Epithelial cell of prostate (primary cell): ENCODE measurements around the gene PRDM8.

Source experiments
- DNase-seq: peaks from one replicate; pipeline ENCODE4 v3.0.0-alpha.2; 2011; ENCODE audit warnings: low read depth, low spot score
- H3K27ac ChIP-seq: fragments of 450-650 bp; 2 replicates; pipeline ENCODE4 v1.5.1; 2017; ENCODE audit warnings: mild to moderate bottlenecking

The PRDM8 gene

GRCh38 chr4:80182237-80182866, 15.0 kb upstream of the PRDM8 start:
- no peak for DNase-seq
- H3K27ac ChIP-seq, result peak overlapping the region; percentile 64

GRCh38 chr4:80183250-80184052, 13.9 kb upstream of the PRDM8 start:
- peak overlapping the region; percentile 64 for H3K27ac ChIP-seq
- DNase-seq, result no peak

- peak overlapping the region; percentile 64 for H3K27ac ChIP-seq
- no peak for DNase-seq
Observed at GRCh38 chr4:80184053-80184824, 13.1 kb upstream of the PRDM8 start.

GRCh38 chr4:80184825-80185756, 12.2 kb upstream of the PRDM8 start:
- H3K27ac ChIP-seq, result peak overlapping the region; percentile 64

GRCh38 chr4:80185787-80186548, 11.3 kb upstream of the PRDM8 start:
- no peak for DNase-seq
- no peak overlapping the region for H3K27ac ChIP-seq

More at GRCh38 chr4:80184825-80185756, 12.2 kb upstream of the PRDM8 start:
- no peak for DNase-seq

GRCh38 chr4:80186676-80187075, 10.6 kb upstream of the PRDM8 start:
- no peak overlapping the region for H3K27ac ChIP-seq
- DNase-seq, result no peak

GRCh38 chr4:80187677-80188076, 9.6 kb upstream of the PRDM8 start:
- H3K27ac ChIP-seq, result no peak overlapping the region
- DNase-seq, result no peak

- no peak for DNase-seq
- no peak overlapping the region for H3K27ac ChIP-seq
Observed at GRCh38 chr4:80188457-80188800, 8.9 kb upstream of the PRDM8 start.

- no peak for DNase-seq
- no peak overlapping the region for H3K27ac ChIP-seq
Observed at GRCh38 chr4:80188801-80189458, 8.4 kb upstream of the PRDM8 start.

- no peak for DNase-seq
- no peak overlapping the region for H3K27ac ChIP-seq
Observed at GRCh38 chr4:80189581-80189955, 7.7 kb upstream of the PRDM8 start.

- H3K27ac ChIP-seq, result no peak overlapping the region
- no peak for DNase-seq
Observed at GRCh38 chr4:80189956-80190677, 7.2 kb upstream of the PRDM8 start.

- H3K27ac ChIP-seq, result no peak overlapping the region
- DNase-seq, result no peak
Observed at GRCh38 chr4:80192252-80192866, 4.9 kb upstream of the PRDM8 start.

- no peak for DNase-seq
- H3K27ac ChIP-seq, result no peak overlapping the region
Observed at GRCh38 chr4:80192937-80193336, 4.4 kb upstream of the PRDM8 start.

- no peak for DNase-seq
- H3K27ac ChIP-seq, result no peak overlapping the region
Observed at GRCh38 chr4:80195441-80196140, 1.7 kb upstream of the PRDM8 start.

GRCh38 chr4:80196259-80196921, 913 bp upstream of the PRDM8 start:
- no peak overlapping the region for H3K27ac ChIP-seq
- no peak for DNase-seq

- no peak for DNase-seq
- H3K27ac ChIP-seq, result no peak overlapping the region
Observed at GRCh38 chr4:80197601-80198440, 518 bp downstream of the PRDM8 start.
